WTC11 (cell line): ENCODE results near the gene ST13. TPM values are rescaled to one million over a fixed set of nuclear protein-coding genes. Genes with fewer than 3 reads are reported as not detected.

Experiments
- CREB1 ChIP-seq: sonication (generic); formaldehyde crosslinking; IDR thresholded peaks from 2 replicates; pipeline ENCODE4 v1.8.0; 2023; ENCODE audit warnings: mild to moderate bottlenecking, missing genetic modification reagents
- CREM ChIP-seq: sonication (generic); formaldehyde crosslinking; IDR thresholded peaks from 2 replicates; pipeline ENCODE4 v1.8.1; 2022; ENCODE audit warnings: mild to moderate bottlenecking, missing genetic modification reagents, moderate library complexity
- MXD4 ChIP-seq: fragments of 250-450 bp; sonication (Bioruptor Pico); IDR thresholded peaks from 2 replicates; pipeline ENCODE4 v1.8.0; 2021; ENCODE audit warnings: mild to moderate bottlenecking, moderate library complexity, borderline replicate concordance
- NFATC4 ChIP-seq: fragments of 250-450 bp; sonication (Bioruptor Pico); IDR thresholded peaks from 2 replicates; pipeline ENCODE4 v1.9.0; 2021; ENCODE audit warnings: mild to moderate bottlenecking
- NR1H2 ChIP-seq: sonication (generic); formaldehyde crosslinking; IDR thresholded peaks from 2 replicates; pipeline ENCODE4 v1.9.0; 2021; ENCODE audit warnings: mild to moderate bottlenecking, moderate library complexity, missing genetic modification reagents
- PRDM15 ChIP-seq: sonication (generic); formaldehyde crosslinking; IDR thresholded peaks from 2 replicates; pipeline ENCODE4 v1.8.0; 2022; ENCODE audit warnings: missing genetic modification reagents
- PRRX2 ChIP-seq: fragments of 250-450 bp; sonication (Bioruptor Pico); IDR thresholded peaks from 2 replicates; pipeline ENCODE4 v1.8.0; 2021; ENCODE audit warnings: mild to moderate bottlenecking
- RELA ChIP-seq: sonication (generic); formaldehyde crosslinking; IDR thresholded peaks from 2 replicates; pipeline ENCODE4 v1.8.1; 2022; ENCODE audit warnings: missing genetic modification reagents, mild to moderate bottlenecking, borderline replicate concordance
- SP1 ChIP-seq: sonication (generic); formaldehyde crosslinking; conservative IDR thresholded peaks from 2 replicates; pipeline ENCODE4 v1.8.1; 2022; ENCODE audit warnings: missing genetic modification reagents
- USF1 ChIP-seq: sonication (generic); formaldehyde crosslinking; IDR thresholded peaks from 2 replicates; pipeline ENCODE4 v1.8.0; 2022; ENCODE audit warnings: mild to moderate bottlenecking, missing genetic modification reagents
- ZBTB43 ChIP-seq: sonication (generic); formaldehyde crosslinking; IDR thresholded peaks from 2 replicates; pipeline ENCODE4 v1.8.1; 2023; ENCODE audit warnings: mild to moderate bottlenecking, missing genetic modification reagents
- ZMAT4 ChIP-seq: fragments of 250-450 bp; sonication (Bioruptor Pico); IDR thresholded peaks from 2 replicates; pipeline ENCODE4 v1.9.0; 2021; ENCODE audit warnings: mild to moderate bottlenecking
- ZNF317 ChIP-seq: sonication (generic); formaldehyde crosslinking; IDR thresholded peaks from 2 replicates; pipeline ENCODE4 v1.8.1; 2023; ENCODE audit warnings: low read depth, mild to moderate bottlenecking, moderate library complexity, missing genetic modification reagents, borderline replicate concordance
- total RNA-seq: library from RNA; stranded (reverse); gene quantifications from 3 replicates; pipeline ENCODE4 v1.2.3, GENCODE V29; 2021
- TF ChIP-seq, protein P1 (sequence below): sonication (generic); formaldehyde crosslinking; IDR thresholded peaks from 2 replicates; pipeline ENCODE4 v1.8.0; 2023; ENCODE audit warnings: missing genetic modification reagents, mild to moderate bottlenecking, borderline replicate concordance
- TF ChIP-seq, protein P2 (sequence below): sonication (generic); formaldehyde crosslinking; conservative IDR thresholded peaks from 2 replicates; pipeline ENCODE4 v1.8.1; 2023; ENCODE audit warnings: mild to moderate bottlenecking, low read depth, missing genetic modification reagents, moderate library complexity
- TF ChIP-seq, protein P3 (sequence below): sonication (generic); formaldehyde crosslinking; IDR thresholded peaks from 2 replicates; pipeline ENCODE4 v1.8.1; 2022; ENCODE audit warnings: mild to moderate bottlenecking, missing genetic modification reagents, moderate library complexity, borderline replicate concordance
- TF ChIP-seq, protein P4 (sequence below): fragments of 250-450 bp; sonication (Bioruptor Pico); IDR thresholded peaks from 2 replicates; pipeline ENCODE4 v2.1.2; 2022; ENCODE audit warnings: mild to moderate bottlenecking, moderate library complexity
- TF ChIP-seq, protein P5 (sequence below): sonication (generic); formaldehyde crosslinking; IDR thresholded peaks from 2 replicates; pipeline ENCODE4 v1.8.1; 2022; ENCODE audit warnings: missing genetic modification reagents, borderline replicate concordance

The ST13 gene
- total RNA-seq, 1 experiment from 2014 or later, result 289 TPM

- TF ChIP-seq, protein P1, sequence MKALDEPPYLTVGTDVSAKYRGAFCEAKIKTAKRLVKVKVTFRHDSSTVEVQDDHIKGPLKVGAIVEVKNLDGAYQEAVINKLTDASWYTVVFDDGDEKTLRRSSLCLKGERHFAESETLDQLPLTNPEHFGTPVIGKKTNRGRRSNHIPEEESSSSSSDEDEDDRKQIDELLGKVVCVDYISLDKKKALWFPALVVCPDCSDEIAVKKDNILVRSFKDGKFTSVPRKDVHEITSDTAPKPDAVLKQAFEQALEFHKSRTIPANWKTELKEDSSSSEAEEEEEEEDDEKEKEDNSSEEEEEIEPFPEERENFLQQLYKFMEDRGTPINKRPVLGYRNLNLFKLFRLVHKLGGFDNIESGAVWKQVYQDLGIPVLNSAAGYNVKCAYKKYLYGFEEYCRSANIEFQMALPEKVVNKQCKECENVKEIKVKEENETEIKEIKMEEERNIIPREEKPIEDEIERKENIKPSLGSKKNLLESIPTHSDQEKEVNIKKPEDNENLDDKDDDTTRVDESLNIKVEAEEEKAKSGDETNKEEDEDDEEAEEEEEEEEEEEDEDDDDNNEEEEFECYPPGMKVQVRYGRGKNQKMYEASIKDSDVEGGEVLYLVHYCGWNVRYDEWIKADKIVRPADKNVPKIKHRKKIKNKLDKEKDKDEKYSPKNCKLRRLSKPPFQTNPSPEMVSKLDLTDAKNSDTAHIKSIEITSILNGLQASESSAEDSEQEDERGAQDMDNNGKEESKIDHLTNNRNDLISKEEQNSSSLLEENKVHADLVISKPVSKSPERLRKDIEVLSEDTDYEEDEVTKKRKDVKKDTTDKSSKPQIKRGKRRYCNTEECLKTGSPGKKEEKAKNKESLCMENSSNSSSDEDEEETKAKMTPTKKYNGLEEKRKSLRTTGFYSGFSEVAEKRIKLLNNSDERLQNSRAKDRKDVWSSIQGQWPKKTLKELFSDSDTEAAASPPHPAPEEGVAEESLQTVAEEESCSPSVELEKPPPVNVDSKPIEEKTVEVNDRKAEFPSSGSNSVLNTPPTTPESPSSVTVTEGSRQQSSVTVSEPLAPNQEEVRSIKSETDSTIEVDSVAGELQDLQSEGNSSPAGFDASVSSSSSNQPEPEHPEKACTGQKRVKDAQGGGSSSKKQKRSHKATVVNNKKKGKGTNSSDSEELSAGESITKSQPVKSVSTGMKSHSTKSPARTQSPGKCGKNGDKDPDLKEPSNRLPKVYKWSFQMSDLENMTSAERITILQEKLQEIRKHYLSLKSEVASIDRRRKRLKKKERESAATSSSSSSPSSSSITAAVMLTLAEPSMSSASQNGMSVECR (CRISPR knock-in tag), result peak; percentile 78
- no peak for TF ChIP-seq ZNF317
- no peak for TF ChIP-seq RELA (CRISPR knock-in tag)
- TF ChIP-seq NFATC4 (CRISPR knock-in tag), result no peak
- TF ChIP-seq USF1 (CRISPR knock-in tag), result peak; percentile 89
- TF ChIP-seq, protein P2, sequence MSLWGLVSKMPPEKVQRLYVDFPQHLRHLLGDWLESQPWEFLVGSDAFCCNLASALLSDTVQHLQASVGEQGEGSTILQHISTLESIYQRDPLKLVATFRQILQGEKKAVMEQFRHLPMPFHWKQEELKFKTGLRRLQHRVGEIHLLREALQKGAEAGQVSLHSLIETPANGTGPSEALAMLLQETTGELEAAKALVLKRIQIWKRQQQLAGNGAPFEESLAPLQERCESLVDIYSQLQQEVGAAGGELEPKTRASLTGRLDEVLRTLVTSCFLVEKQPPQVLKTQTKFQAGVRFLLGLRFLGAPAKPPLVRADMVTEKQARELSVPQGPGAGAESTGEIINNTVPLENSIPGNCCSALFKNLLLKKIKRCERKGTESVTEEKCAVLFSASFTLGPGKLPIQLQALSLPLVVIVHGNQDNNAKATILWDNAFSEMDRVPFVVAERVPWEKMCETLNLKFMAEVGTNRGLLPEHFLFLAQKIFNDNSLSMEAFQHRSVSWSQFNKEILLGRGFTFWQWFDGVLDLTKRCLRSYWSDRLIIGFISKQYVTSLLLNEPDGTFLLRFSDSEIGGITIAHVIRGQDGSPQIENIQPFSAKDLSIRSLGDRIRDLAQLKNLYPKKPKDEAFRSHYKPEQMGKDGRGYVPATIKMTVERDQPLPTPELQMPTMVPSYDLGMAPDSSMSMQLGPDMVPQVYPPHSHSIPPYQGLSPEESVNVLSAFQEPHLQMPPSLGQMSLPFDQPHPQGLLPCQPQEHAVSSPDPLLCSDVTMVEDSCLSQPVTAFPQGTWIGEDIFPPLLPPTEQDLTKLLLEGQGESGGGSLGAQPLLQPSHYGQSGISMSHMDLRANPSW, result no peak
- TF ChIP-seq, protein P3, sequence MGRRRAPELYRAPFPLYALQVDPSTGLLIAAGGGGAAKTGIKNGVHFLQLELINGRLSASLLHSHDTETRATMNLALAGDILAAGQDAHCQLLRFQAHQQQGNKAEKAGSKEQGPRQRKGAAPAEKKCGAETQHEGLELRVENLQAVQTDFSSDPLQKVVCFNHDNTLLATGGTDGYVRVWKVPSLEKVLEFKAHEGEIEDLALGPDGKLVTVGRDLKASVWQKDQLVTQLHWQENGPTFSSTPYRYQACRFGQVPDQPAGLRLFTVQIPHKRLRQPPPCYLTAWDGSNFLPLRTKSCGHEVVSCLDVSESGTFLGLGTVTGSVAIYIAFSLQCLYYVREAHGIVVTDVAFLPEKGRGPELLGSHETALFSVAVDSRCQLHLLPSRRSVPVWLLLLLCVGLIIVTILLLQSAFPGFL, result no peak
- TF ChIP-seq CREM (CRISPR knock-in tag), result peak; percentile 97
- no peak for TF ChIP-seq CREB1
- TF ChIP-seq SP1 (CRISPR knock-in tag), result peak; percentile 88
- no peak; the same call in 1 of the 2 replicates for TF ChIP-seq ZBTB43 (CRISPR knock-in tag)
- no peak for TF ChIP-seq NR1H2 (CRISPR knock-in tag)
- TF ChIP-seq, protein P4, sequence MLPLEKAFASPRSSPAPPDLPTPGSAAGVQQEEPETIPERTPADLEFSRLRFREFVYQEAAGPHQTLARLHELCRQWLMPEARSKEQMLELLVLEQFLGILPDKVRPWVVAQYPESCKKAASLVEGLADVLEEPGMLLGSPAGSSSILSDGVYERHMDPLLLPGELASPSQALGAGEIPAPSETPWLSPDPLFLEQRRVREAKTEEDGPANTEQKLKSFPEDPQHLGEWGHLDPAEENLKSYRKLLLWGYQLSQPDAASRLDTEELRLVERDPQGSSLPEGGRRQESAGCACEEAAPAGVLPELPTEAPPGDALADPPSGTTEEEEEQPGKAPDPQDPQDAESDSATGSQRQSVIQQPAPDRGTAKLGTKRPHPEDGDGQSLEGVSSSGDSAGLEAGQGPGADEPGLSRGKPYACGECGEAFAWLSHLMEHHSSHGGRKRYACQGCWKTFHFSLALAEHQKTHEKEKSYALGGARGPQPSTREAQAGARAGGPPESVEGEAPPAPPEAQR (CRISPR knock-in tag), result no peak
- TF ChIP-seq PRRX2 (CRISPR knock-in tag), result no peak
- TF ChIP-seq ZMAT4, result no peak
- TF ChIP-seq MXD4 (CRISPR knock-in tag), result no peak
- TF ChIP-seq, protein P5, sequence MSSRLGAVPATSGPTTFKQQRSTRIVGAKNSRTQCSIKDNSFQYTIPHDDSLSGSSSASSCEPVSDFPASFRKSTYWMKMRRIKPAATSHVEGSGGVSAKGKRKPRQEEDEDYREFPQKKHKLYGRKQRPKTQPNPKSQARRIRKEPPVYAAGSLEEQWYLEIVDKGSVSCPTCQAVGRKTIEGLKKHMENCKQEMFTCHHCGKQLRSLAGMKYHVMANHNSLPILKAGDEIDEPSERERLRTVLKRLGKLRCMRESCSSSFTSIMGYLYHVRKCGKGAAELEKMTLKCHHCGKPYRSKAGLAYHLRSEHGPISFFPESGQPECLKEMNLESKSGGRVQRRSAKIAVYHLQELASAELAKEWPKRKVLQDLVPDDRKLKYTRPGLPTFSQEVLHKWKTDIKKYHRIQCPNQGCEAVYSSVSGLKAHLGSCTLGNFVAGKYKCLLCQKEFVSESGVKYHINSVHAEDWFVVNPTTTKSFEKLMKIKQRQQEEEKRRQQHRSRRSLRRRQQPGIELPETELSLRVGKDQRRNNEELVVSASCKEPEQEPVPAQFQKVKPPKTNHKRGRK (CRISPR knock-in tag), result no peak
- TF ChIP-seq PRDM15 (CRISPR knock-in tag), result no peak
Observed at GRCh38 chr22:40856513-40857308, at the start of gene ST13, which contains the start of gene XPNPEP3 (continued).
